Neural cell (in vitro differentiated cells): ENCODE measurements around the gene ADPRHL1. TPM values are rescaled to one million over a fixed set of nuclear protein-coding genes. Genes with fewer than 3 reads are reported as not detected.

ENCODE experiments used
- H2AFZ ChIP-seq: fragments of 200-600, 300-800 bp; sonication (generic), shearing (Covaris generic); 2 replicates; pipeline ENCODE4 v1.6.0; 2014; ENCODE audit warnings: low read depth, mild to moderate bottlenecking, antibody characterized with exemption, low read length, moderate library complexity
- H3F3A ChIP-seq: fragments of 200-600 bp; shearing (Covaris generic); 2 replicates; pipeline ENCODE4 v1.6.1; 2016; ENCODE audit warnings: mild to moderate bottlenecking, moderate library complexity, mixed read lengths, antibody characterized with exemption, low read length; ENCODE audit not compliant: insufficient read depth, poor library complexity, severe bottlenecking
- H3K27ac ChIP-seq: fragments of 200-600, 300-800 bp; sonication (generic), shearing (Covaris generic); 2 replicates; pipeline ENCODE4 v1.5.1; 2014; ENCODE audit warnings: mild to moderate bottlenecking, low read length, moderate library complexity
- H3K27me3 ChIP-seq: fragments of 300-800, 200-600 bp; sonication (generic), shearing (Covaris generic); 2 replicates; pipeline ENCODE4 v1.6.0; 2014; ENCODE audit warnings: mild to moderate bottlenecking, low read depth, low read length, moderate library complexity; ENCODE audit not compliant: insufficient read depth
- H3K36me3 ChIP-seq: fragments of 300-800, 200-600 bp; sonication (generic), shearing (Covaris generic); 2 replicates; pipeline ENCODE4 v1.5.1; 2014; ENCODE audit warnings: mild to moderate bottlenecking, antibody characterized with exemption, low read length, moderate library complexity; ENCODE audit not compliant: insufficient read depth
- H3K4me2 ChIP-seq: fragments of 300-800, 200-600 bp; sonication (generic), shearing (Covaris generic); 2 replicates; pipeline ENCODE4 v1.6.0; 2014; ENCODE audit warnings: mild to moderate bottlenecking, low read length
- H3K4me3 ChIP-seq: fragments of 300-800, 200-600 bp; sonication (generic), shearing (Covaris generic); 2 replicates; pipeline ENCODE4 v1.5.1; 2014; ENCODE audit warnings: mild to moderate bottlenecking, low read length, moderate library complexity
- H3K79me2 ChIP-seq: fragments of 200-600 bp; shearing (Covaris generic); replicated peaks from 2 replicates; pipeline ENCODE4 v1.6.0; 2014; ENCODE audit warnings: mild to moderate bottlenecking, low read length, moderate library complexity; ENCODE audit not compliant: insufficient read depth
- H3K9ac ChIP-seq: fragments of 300-800, 200-600 bp; sonication (generic), shearing (Covaris generic); 2 replicates; pipeline ENCODE4 v1.6.1; 2016; ENCODE audit warnings: mild to moderate bottlenecking, low read length, mixed read lengths
- H3K9me2 ChIP-seq: fragments of 200-600 bp; shearing (Covaris generic); 2 replicates; pipeline ENCODE4 v1.6.1; 2016; ENCODE audit warnings: mild to moderate bottlenecking, low read length, mixed read lengths; ENCODE audit not compliant: insufficient read depth
- H3K9me3 ChIP-seq: fragments of 200-600, 300-800 bp; sonication (generic), shearing (Covaris generic); 2 replicates; pipeline ENCODE4 v1.6.1; 2016; ENCODE audit warnings: mild to moderate bottlenecking, mixed run types, low read length, moderate library complexity, mixed read lengths
- H4K20me1 ChIP-seq: fragments of 200-600 bp; shearing (Covaris generic); 2 replicates; pipeline ENCODE4 v1.6.1; 2016; ENCODE audit warnings: mild to moderate bottlenecking, mixed run types; ENCODE audit not compliant: insufficient read depth
- EP300 ChIP-seq: fragments of 450-650 bp; conservative IDR thresholded peaks from 2 replicates; pipeline ENCODE4 v1.6.1; 2014; ENCODE audit warnings: antibody characterized with exemption, mild to moderate bottlenecking, moderate library complexity; ENCODE audit not compliant: poor library complexity, severe bottlenecking
- EZH2 ChIP-seq: fragments of 200-600, 300-800 bp; shearing (Covaris generic), sonication (generic); IDR thresholded peaks from 2 replicates; pipeline ENCODE4 v1.6.1; 2014; ENCODE audit warnings: antibody characterized with exemption, low read length, borderline replicate concordance, mild to moderate bottlenecking; ENCODE audit not compliant: insufficient read depth, poor library complexity, severe bottlenecking
- MXI1 ChIP-seq: fragments of 450-650 bp; conservative IDR thresholded peaks from 2 replicates; pipeline ENCODE4 v1.6.1; 2014; ENCODE audit warnings: antibody characterized with exemption, mild to moderate bottlenecking; ENCODE audit not compliant: poor library complexity, severe bottlenecking
- POLR2AphosphoS5 ChIP-seq: IDR thresholded peaks from 2 replicates; pipeline ENCODE4 v1.6.1; 2012
- RAD21 ChIP-seq: fragments of 450-650 bp; conservative IDR thresholded peaks from 2 replicates; pipeline ENCODE4 v1.6.1; 2014; ENCODE audit warnings: antibody characterized with exemption, mild to moderate bottlenecking, moderate library complexity
- SMC3 ChIP-seq: fragments of 450-650 bp; conservative IDR thresholded peaks from 2 replicates; pipeline ENCODE4 v1.6.1; 2014; ENCODE audit warnings: antibody characterized with exemption, mild to moderate bottlenecking, moderate library complexity; ENCODE audit not compliant: poor library complexity
- TAF1 ChIP-seq: IDR thresholded peaks from 2 replicates; pipeline ENCODE4 v1.6.1; 2012; ENCODE audit warnings: low read depth
- polyA plus RNA-seq: library from polyadenylated mRNA; depleted of rRNA; stranded (reverse); fragments of >200 nt; gene quantifications from 2 replicates; pipeline ENCODE4 v1.2.3, GENCODE V29; 2014
- TF ChIP-seq, protein P1 (sequence below): IDR thresholded peaks from 2 replicates; pipeline ENCODE4 v1.6.1; 2012; ENCODE audit warnings: borderline replicate concordance
- TF ChIP-seq, protein P2 (sequence below): fragments of 450-650 bp; IDR thresholded peaks from 2 replicates; pipeline ENCODE4 v1.5.1; 2014; ENCODE audit warnings: antibody characterized with exemption, mild to moderate bottlenecking, moderate library complexity; ENCODE audit not compliant: poor library complexity, severe bottlenecking

The ADPRHL1 gene
- polyA plus RNA-seq, 1 donor from 2014 or later, result 1.1 TPM

- no peak overlapping the region for H2AFZ ChIP-seq
- H4K20me1 ChIP-seq, result no peaks in the 10 kb centered on the region
These were observed 74.5 kb downstream of the ADPRHL1 start for GRCh38 chr13:113378825-113379224.

DNA sequence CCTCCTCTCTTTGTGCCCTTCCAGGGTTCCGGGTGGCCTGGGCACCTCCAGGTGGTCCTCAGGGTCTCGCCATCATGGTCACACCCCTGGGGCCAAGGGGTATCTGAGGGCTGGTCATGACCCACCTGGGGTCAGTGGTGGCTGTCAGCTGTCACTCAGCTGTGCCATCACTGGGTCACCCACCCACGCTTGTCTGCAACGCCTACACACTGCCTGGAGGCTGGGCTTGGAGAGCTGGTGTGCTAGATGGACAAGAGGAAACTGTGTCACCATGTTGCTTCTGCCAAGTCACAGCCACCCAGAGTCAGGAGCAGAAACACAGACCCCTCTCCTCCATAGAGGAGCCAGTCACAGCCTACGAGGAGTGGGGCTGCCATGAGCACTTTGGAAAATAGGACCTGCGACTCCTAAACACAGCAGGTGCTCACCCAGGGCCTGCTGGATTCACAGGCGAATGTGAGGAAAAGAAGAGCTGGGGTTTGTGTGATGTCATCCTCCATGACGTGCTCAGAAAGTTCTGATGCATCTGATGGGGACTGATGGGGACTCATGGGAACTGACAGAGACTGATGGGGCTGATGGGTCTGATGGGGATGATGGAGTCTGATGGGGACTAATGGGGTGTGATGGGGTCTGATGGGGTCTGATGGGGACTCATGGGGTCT lies 78.6 kb downstream of the ADPRHL1 start:
- no peak overlapping the region for H3K4me2 ChIP-seq
- no peaks in the 10 kb centered on the region for H4K20me1 ChIP-seq
- no peak overlapping the region for H3K9ac ChIP-seq
- no peaks in the 10 kb centered on the region for H3K36me3 ChIP-seq
- no peak overlapping the region for H2AFZ ChIP-seq
- H3F3A ChIP-seq, result no peaks in the 10 kb centered on the region
- no peaks in the 10 kb centered on the region for H3K9me3 ChIP-seq
- TF ChIP-seq SMC3, result no peak
- TF ChIP-seq, protein P1, sequence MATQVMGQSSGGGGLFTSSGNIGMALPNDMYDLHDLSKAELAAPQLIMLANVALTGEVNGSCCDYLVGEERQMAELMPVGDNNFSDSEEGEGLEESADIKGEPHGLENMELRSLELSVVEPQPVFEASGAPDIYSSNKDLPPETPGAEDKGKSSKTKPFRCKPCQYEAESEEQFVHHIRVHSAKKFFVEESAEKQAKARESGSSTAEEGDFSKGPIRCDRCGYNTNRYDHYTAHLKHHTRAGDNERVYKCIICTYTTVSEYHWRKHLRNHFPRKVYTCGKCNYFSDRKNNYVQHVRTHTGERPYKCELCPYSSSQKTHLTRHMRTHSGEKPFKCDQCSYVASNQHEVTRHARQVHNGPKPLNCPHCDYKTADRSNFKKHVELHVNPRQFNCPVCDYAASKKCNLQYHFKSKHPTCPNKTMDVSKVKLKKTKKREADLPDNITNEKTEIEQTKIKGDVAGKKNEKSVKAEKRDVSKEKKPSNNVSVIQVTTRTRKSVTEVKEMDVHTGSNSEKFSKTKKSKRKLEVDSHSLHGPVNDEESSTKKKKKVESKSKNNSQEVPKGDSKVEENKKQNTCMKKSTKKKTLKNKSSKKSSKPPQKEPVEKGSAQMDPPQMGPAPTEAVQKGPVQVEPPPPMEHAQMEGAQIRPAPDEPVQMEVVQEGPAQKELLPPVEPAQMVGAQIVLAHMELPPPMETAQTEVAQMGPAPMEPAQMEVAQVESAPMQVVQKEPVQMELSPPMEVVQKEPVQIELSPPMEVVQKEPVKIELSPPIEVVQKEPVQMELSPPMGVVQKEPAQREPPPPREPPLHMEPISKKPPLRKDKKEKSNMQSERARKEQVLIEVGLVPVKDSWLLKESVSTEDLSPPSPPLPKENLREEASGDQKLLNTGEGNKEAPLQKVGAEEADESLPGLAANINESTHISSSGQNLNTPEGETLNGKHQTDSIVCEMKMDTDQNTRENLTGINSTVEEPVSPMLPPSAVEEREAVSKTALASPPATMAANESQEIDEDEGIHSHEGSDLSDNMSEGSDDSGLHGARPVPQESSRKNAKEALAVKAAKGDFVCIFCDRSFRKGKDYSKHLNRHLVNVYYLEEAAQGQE, result no peak
- H3K9me2 ChIP-seq, result no peaks in the 10 kb centered on the region
- H3K4me3 ChIP-seq, result no peak overlapping the region
- no peaks in the 10 kb centered on the region for H3K27me3 ChIP-seq
- H3K79me2 ChIP-seq, result no peaks in the 10 kb centered on the region
- no peak overlapping the region for H3K27ac ChIP-seq

More at GRCh38 chr13:113378825-113379224, 74.5 kb downstream of the ADPRHL1 start:
- no peaks in the 10 kb centered on the region for H3K9me3 ChIP-seq
- no peaks in the 10 kb centered on the region for H3K79me2 ChIP-seq
- H3K36me3 ChIP-seq, result no peaks in the 10 kb centered on the region
- H3K9me2 ChIP-seq, result no peaks in the 10 kb centered on the region
- no peak overlapping the region for H3K27ac ChIP-seq
- no peak for TF ChIP-seq EP300
- no peak for TF ChIP-seq TAF1
- no peak for TF ChIP-seq POLR2AphosphoS5
- TF ChIP-seq RAD21, result no peak
- TF ChIP-seq, protein P1, result no peak
- no peak for TF ChIP-seq MXI1
- no peak for TF ChIP-seq SMC3
- TF ChIP-seq EZH2, result no peak
- TF ChIP-seq, protein P2, sequence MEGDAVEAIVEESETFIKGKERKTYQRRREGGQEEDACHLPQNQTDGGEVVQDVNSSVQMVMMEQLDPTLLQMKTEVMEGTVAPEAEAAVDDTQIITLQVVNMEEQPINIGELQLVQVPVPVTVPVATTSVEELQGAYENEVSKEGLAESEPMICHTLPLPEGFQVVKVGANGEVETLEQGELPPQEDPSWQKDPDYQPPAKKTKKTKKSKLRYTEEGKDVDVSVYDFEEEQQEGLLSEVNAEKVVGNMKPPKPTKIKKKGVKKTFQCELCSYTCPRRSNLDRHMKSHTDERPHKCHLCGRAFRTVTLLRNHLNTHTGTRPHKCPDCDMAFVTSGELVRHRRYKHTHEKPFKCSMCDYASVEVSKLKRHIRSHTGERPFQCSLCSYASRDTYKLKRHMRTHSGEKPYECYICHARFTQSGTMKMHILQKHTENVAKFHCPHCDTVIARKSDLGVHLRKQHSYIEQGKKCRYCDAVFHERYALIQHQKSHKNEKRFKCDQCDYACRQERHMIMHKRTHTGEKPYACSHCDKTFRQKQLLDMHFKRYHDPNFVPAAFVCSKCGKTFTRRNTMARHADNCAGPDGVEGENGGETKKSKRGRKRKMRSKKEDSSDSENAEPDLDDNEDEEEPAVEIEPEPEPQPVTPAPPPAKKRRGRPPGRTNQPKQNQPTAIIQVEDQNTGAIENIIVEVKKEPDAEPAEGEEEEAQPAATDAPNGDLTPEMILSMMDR, result no peak
- H3F3A ChIP-seq, result no peaks in the 10 kb centered on the region
- no peak overlapping the region for H3K4me3 ChIP-seq
- H3K4me2 ChIP-seq, result no peak overlapping the region
- H3K27me3 ChIP-seq, result no peaks in the 10 kb centered on the region
- no peak overlapping the region for H3K9ac ChIP-seq
